HG03196 (cell line): Measurements from ENCODE around the gene ABCA10.

Experiments
- ATAC-seq: cut with Tn5 transposase; IDR thresholded peaks from one replicate; pipeline ENCODE4 v1.9.1; 2021; ENCODE audit not compliant: unreplicated experiment

Gene ABCA10

GRCh38 chr17:69105907-69106730 lies 122.5 kb downstream of the ABCA10 start:
- no peak for ATAC-seq

GRCh38 chr17:69103557-69104233 lies 124.9 kb downstream of the ABCA10 start:
- ATAC-seq, result no peak

- no peak for ATAC-seq
Observed at GRCh38 chr17:69098625-69099024, 130.0 kb downstream of the ABCA10 start.
